ENCODE data around the gene NECTIN2.

Gene NECTIN2

DNA sequence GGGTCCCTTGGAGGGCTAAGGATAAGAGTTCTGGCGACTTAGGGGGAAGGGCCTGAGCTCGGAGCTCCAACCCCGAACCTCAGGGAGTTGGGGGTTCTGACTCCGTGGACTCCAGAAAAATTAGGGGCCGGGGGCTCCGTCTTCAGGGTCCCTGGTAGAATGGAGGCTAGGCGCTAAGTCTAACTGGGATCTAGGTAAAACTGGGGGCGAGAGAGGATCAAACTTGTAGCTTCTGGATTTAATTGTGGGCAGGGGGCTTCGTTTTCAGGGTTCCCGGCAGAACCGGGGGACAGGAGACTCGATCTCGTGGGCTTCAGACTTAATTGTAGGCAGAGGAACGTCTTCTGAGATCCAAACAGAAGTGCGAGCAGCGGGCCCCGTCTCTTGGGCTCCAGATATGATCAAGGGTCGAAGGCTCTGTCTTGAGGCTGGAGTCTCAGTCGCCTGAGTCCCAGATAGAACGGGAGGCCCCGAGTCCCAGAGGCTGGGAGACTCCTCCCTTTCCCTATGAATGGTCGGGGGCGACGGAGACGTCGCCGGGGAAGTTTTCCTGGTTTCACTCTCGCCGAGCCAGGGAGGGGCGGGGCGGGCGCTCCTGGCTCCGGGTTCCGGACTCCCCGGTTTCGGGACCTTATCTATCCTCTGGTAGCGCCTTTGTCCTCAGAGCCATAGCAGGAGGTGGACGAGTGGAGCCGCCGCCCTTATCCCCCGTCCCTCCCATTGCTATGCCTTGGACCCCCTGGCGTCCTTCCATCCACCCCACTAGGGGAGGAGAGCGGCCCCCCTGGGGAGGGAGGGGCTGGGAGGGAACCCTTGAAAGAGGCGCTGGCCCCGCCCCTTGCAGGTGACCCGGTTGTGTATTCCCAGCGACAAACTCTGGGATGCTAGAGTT, 1.3 kb downstream of the NECTIN2 start:
- DNase-seq (ENCODE audit: low read depth) = peak; percentile 50
- TF ChIP-seq, protein P1, sequence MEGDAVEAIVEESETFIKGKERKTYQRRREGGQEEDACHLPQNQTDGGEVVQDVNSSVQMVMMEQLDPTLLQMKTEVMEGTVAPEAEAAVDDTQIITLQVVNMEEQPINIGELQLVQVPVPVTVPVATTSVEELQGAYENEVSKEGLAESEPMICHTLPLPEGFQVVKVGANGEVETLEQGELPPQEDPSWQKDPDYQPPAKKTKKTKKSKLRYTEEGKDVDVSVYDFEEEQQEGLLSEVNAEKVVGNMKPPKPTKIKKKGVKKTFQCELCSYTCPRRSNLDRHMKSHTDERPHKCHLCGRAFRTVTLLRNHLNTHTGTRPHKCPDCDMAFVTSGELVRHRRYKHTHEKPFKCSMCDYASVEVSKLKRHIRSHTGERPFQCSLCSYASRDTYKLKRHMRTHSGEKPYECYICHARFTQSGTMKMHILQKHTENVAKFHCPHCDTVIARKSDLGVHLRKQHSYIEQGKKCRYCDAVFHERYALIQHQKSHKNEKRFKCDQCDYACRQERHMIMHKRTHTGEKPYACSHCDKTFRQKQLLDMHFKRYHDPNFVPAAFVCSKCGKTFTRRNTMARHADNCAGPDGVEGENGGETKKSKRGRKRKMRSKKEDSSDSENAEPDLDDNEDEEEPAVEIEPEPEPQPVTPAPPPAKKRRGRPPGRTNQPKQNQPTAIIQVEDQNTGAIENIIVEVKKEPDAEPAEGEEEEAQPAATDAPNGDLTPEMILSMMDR (IDR thresholded peaks at IDR 0.05; ENCODE audit: low read length, missing control alignments) = no peak
- H3K4me3 ChIP-seq (replicated peaks; ENCODE audit: low read depth, low read length) = peak overlapping the region; percentile 97

DNA sequence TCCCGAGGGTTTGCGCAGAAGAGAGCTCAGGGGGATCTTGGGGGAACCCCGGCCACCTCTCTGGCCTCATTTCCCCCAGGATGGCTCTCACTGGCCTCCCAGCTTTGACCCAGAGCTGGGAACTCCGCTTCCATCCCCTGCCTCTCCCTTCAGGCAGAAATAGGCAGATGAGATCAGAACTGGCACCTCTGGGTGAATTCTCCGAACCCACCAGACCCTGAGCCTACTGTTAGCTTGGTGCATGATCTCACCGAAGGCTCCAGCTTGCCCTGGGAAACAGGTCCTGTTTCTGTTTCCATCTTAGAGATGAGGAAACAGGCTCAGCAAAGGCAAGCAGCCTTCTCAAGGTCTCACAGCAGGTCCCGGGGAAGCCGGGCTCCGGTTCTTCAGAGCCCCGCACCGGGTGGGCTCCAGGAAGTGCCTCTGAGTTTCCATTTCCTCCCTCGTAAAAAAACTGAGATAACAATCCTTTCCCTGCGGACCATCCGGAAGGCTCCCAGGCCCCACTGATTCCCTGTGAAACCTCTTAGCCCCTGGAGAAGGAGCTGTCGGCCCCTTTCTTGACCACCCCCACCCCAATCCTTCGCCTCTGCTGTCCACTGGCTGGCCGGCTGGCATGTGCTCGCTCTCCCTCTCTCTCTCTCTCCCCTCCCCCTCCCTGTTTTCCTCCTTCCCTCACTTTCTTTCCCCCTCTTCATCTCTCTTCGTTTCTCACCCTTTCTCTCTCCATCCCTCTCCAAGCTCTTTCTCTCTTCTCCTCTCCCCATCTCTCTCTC, 2.1 kb downstream of the NECTIN2 start:
- peak; percentile 63 for DNase-seq (ENCODE audit: low read depth)
- H3K4me3 ChIP-seq (replicated peaks; ENCODE audit: low read depth, low read length) = peak overlapping the region; percentile 97
- TF ChIP-seq, protein P1 (IDR thresholded peaks at IDR 0.05; ENCODE audit: low read length, missing control alignments) = no peak

DNA sequence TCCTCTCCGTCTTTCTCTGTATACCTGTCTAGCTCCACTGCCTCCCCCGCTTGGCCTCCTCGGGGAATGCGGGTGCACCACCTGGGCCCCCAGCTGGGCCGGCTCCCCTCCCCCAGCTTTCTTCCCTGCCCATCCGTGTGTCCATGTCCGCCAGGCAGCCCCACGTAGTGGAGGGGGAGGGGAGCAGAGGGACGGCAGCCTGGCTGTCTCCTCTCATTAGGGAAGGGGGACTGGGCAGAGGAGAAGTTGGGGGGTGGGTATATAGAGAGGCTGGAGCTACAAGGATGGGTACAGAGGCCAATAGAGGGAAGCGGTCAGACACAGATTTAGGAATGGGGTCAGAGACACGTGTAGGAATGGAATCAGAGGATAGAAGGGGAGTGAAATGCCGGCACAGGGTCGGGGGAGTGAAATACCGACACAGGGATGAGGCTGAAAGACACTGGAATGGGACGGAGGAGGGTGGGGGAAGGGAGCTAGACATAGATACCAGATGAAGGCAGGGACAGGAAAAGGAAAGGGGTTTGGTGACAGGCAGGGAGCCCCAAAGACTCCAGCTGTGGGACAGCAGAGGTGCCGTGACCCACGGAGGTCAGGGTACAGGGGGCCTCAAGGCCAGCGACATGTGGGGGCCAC, 2.8 kb downstream of the NECTIN2 start:
- H3K4me3 ChIP-seq (replicated peaks; ENCODE audit: low read depth, low read length) = peak overlapping the region; percentile 97
- no peak for DNase-seq (ENCODE audit: low read depth)
- TF ChIP-seq, protein P1 (IDR thresholded peaks at IDR 0.05; ENCODE audit: low read length, missing control alignments) = no peak

DNA sequence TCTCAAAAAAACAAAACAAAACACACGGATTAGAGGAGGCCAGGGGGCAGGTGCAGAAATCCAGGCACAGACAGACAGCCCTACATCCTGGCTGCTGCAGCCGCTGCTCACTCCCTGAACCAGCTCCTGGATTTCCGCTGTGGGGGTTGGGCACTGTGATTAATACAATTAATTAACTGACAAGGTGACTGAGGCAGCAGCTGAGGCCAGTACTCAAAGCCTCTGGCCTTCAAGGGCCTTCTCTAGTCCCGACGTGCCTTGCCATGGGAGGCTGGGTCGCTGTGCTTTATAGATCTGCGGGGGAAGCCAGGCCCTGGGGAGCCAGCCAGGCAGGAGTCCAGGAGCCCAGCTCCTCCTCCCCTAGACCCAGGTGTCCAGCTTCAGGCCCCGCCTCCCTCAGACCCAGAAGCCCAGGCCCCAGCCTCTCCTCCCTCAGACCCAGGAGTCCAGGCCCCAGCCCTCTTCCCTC, 4.6 kb downstream of the NECTIN2 start:
- no peak overlapping the region for H3K4me3 ChIP-seq (replicated peaks; ENCODE audit: low read depth, low read length)
- DNase-seq (ENCODE audit: low read depth) = no peak
- TF ChIP-seq, protein P1 (IDR thresholded peaks at IDR 0.05; ENCODE audit: low read length, missing control alignments) = no peak

DNA sequence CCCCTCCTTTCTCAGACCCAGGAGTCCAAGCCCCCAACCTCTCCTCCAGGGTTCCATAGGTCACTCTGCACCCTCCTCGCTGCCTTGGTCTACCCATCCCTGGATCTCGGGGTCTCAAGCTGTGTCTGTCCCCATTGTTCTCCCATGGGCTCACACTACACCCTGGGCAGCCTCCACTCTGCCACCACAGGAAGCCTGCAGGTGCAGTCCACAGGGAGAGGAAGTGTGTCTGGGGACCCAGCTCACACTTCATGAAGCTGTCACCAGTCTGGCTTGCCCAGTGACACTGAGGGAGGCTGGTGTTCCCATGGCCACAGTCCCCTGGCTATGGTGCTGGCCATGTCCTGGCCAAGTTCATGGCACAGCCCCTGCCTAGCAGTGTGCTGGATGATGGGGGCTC, 5.3 kb downstream of the NECTIN2 start:
- TF ChIP-seq, protein P1 (IDR thresholded peaks at IDR 0.05; ENCODE audit: low read length, missing control alignments) = no peak
- no peak for DNase-seq (ENCODE audit: low read depth)
- no peak overlapping the region for H3K4me3 ChIP-seq (replicated peaks; ENCODE audit: low read depth, low read length)

DNA sequence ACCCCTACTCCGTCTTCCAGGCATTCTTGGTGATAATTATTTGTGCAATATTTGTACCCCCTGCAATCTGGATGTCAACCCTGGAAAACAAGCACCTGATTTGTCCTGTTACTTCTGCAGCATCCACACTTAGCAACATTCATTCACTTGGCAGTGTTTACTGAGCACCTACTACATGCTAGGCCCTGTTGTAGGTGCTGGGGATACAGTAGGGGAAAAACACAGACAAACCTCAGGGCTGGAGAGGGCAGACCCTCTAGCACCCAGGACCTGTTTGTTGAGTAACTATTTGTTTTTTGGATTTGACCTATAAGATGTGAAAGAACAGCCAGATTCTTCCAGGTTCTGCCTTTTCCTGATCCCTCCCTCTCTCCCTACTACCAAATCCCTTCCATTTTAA, 9.5 kb downstream of the NECTIN2 start:
- DNase-seq (ENCODE audit: low read depth) = no peak
- H3K4me3 ChIP-seq (replicated peaks; ENCODE audit: low read depth, low read length) = no peak overlapping the region
- TF ChIP-seq, protein P1 (IDR thresholded peaks at IDR 0.05; ENCODE audit: low read length, missing control alignments) = no peak

Measured in fibroblast of pulmonary artery (primary cell).